HG02870 (cell line): Measurements from ENCODE around the gene UQCC5.

ENCODE experiments used
- ATAC-seq: cut with Tn5 transposase; IDR thresholded peaks from one replicate; pipeline ENCODE4 v1.9.1; 2021; ENCODE audit warnings: mild to moderate bottlenecking, moderate library complexity; ENCODE audit not compliant: unreplicated experiment

The UQCC5 gene

GRCh38 chr3:52536369-52537164 lies at the start of gene UQCC5:
TSS of gene UQCC5 (plus strand) at chr3:52536605. CDS start at chr3:52536756, 151 bp downstream.
- ATAC-seq: peak; percentile 79

- no peak for ATAC-seq
Observed at GRCh38 chr3:52487050-52487787, 49.2 kb upstream of the UQCC5 start.

DNA sequence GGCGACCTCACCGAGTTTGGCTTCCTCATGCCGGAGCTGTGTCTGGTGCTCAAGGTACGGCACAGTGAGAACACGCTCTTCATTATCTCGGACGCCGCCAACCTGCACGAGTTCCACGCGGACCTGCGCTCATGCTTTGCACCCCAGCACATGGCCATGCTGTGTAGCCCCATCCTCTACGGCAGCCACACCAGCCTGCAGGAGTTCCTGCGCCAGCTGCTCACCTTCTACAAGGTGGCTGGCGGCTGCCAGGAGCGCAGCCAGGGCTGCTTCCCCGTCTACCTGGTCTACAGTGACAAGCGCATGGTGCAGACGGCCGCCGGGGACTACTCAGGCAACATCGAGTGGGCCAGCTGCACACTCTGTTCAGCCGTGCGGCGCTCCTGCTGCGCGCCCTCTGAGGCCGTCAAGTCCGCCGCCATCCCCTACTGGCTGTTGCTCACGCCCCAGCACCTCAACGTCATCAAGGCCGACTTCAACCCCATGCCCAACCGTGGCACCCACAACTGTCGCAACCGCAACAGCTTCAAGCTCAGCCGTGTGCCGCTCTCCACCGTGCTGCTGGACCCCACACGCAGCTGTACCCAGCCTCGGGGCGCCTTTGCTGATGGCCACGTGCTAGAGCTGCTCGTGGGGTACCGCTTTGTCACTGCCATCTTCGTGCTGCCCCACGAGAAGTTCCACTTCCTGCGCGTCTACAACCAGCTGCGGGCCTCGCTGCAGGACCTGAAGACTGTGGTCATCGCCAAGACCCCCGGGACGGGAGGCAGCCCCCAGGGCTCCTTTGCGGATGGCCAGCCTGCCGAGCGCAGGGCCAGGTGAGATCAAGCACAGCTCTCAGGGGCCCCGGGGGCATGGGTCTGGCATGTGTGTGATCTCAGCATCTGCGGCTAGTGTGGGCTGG lies 48.4 kb upstream of the UQCC5 start:
- no peak for ATAC-seq

- ATAC-seq: no peak
Observed at GRCh38 chr3:52488746-52489145, 47.7 kb upstream of the UQCC5 start.

DNA sequence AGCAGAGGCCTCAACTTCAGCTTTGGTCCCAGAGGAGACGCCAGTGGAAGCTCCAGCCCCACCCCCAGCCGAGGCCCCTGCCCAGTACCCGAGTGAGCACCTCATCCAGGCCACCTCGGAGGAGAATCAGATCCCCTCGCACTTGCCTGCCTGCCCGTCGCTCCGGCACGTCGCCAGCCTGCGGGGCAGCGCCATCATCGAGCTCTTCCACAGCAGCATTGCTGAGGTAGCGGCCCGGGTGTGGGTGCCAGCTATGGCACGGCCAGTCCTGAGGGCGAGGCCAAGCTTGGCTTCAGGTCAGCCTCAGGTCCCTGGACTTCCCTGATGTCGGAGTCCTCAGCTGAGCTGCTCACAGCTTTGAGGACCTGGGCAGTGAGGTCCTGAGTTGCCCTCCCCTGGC lies 47.0 kb upstream of the UQCC5 start:
- ATAC-seq: no peak

GRCh38 chr3:52490035-52490938 lies 46.1 kb upstream of the UQCC5 start:
- ATAC-seq: no peak

DNA sequence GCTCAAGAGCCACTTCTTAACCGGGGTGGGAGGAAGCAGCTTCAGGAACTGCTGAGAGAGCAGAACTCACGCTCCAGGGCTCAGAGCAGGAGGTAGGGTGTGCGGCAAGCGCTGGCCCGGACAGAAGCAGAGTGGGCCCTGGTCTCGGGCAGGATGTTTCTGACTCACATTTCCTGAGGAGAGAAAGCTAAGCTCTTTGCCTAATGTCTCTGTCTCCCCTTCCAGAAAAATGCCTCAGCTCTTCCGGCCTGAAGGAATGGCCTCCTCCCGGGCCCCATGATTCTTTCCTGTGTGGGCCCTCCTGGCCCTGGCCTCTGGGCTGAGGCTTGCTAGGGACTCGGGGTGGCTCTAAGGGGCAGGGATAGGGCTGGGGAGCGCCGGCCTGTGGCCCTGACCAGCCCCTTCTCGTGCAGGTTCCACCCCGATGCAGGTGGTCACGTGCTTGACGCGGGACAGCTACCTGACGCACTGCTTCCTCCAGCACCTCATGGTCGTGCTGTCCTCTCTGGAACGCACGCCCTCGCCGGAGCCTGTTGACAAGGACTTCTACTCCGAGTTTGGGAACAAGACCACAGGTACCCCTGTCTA lies 45.4 kb upstream of the UQCC5 start:
- ATAC-seq: no peak

DNA sequence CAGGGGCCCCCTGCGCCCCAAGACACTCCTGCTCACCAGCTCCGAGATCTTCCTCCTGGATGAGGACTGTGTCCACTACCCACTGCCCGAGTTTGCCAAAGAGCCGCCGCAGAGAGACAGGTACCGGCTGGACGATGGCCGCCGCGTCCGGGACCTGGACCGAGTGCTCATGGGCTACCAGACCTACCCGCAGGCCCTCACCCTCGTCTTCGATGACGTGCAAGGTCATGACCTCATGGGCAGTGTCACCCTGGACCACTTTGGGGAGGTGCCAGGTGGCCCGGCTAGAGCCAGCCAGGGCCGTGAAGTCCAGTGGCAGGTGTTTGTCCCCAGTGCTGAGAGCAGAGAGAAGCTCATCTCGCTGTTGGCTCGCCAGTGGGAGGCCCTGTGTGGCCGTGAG lies 44.3 kb upstream of the UQCC5 start:
- ATAC-seq: no peak

- no peak for ATAC-seq
Observed at GRCh38 chr3:52493232-52494017, 43.0 kb upstream of the UQCC5 start.

DNA sequence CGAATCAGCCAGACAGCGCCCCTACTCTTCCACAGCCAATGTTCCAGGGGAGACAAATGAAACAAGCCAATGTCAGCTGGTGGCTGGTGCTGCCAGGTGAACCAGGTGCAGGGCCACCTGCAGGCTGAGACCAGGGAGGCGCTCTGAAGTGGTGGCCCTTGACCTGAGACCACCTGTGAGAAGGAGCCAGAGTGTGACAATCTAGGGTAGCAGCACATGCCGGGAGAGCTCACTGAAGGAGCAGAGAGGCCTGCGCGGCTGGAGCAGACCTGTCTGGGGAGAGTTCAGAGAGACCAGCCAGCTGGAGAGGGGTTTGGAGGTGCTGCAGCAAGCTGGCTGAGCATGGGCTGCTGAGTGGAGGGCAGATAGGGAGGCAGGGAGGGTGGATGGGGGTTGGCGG lies 42.0 kb upstream of the UQCC5 start:
- no peak for ATAC-seq

DNA sequence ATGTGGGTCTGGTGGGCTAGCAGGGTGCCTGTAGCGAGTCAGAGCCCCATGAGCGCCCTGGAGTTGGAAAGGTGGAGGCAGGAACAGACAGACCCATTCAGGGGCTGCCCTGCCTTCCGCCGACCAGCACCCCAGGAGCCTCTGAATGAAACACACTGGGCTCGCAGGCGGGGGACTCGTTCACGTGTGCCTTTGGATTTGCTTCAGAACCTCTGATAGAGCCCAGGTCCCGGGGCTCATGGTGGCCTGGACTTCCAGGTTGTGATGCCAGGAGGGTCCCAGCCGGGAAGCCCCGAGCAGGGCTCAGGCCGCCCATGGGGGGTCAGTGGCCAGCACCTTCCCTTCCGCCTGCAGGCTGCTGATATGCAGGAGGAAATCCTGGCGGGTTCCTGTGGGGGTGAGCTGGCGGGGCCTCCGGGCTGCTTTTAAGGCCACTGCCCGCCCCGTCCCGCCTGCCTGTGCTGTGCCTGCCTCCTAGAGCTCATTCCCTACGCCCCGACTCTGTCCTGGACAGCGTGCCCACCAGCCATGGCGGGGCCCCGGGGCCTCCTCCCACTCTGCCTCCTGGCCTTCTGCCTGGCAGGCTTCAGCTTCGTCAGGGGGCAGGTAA lies 41.4 kb upstream of the UQCC5 start, which contains the start of gene STAB1:
TSS of gene STAB1 (plus strand) at position 453 of the 610 bp plus-strand sequence. CDS start at position 529, 76 bp downstream.
- no peak for ATAC-seq

- ATAC-seq: no peak
Observed at GRCh38 chr3:52495777-52496602, 40.4 kb upstream of the UQCC5 start.

DNA sequence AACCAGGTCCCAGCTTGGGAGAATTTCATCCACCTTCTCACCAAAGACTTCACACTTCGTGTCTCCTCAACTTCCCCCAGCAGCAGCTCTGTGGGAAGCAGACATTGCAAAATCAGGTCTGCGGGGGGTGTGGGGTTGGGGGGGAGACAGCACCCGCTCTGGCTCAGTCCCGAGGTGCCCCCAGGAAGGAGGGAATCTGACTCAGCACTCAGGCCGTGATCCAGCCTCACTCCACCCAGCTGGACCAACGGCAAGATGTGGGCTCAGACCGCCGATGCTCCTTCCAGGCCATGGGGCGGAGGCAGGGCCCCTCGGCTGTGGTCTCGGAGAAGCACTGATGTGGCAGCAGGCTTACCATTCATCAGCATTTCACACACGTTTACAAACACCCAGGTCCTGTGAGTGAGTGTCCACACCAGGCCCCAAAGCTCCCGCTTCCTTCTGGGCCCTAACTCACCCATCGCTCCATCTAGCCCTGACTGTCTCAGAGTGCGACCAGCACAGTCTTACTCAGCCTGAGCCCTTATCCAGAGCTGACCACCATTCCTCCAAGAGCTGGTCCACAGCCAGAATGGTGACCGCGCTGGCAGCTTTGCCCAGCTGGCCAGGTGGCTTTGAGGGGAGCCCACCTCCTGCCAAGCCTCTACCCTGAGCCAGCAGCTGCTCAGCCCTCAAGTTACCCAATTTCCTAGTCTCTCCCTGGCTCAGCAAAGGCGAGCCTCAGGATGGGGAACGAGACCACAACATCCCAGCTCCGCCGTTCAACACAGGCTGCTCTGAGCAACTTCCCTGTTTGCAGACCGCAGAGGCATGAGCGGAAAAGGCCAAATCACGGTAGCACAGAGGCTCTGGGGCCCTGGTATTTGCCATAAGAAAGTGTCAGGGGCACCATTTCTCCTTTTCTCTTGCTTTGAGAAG lies 38.0 kb upstream of the UQCC5 start:
- ATAC-seq: no peak

GRCh38 chr3:52501046-52501445 lies 35.4 kb upstream of the UQCC5 start:
- ATAC-seq: no peak

- ATAC-seq: no peak
Observed at GRCh38 chr3:52502001-52502400, 34.4 kb upstream of the UQCC5 start.

GRCh38 chr3:52502808-52503350 lies 33.5 kb upstream of the UQCC5 start:
- no peak for ATAC-seq
